ENCODE results near the gene LARP4B. TPM values are rescaled to one million over a fixed set of nuclear protein-coding genes. Genes with fewer than 3 reads are reported as not detected.
A peak's percentile ranks its signal among the peaks of the same experiment; 100 is the strongest.

LARP4B gene
- total RNA-seq, 1 donor from 2014 or later, result 78.9 TPM

- peak; percentile 12 for ATAC-seq
Observed at GRCh38 chr10:822661-823367, 108.7 kb downstream of the LARP4B start.

GRCh38 chr10:822197-822596 is 109.3 kb downstream of the LARP4B start:
- ATAC-seq, result peak; percentile 5

GRCh38 chr10:821322-821721 is 110.2 kb downstream of the LARP4B start:
- no peak for ATAC-seq

- ATAC-seq, result no peak
Observed at GRCh38 chr10:819816-820215, 111.7 kb downstream of the LARP4B start.

GRCh38 chr10:819326-819725 is 112.2 kb downstream of the LARP4B start:
- ATAC-seq, result no peak

GRCh38 chr10:818526-819220 is 112.8 kb downstream of the LARP4B start:
- ATAC-seq, result no peak

- ATAC-seq, result no peak
Observed at GRCh38 chr10:818010-818409, 113.5 kb downstream of the LARP4B start.

GRCh38 chr10:817371-817770 is 114.1 kb downstream of the LARP4B start:
- no peak for ATAC-seq

GRCh38 chr10:816958-817357 is 114.5 kb downstream of the LARP4B start:
- ATAC-seq, result no peak

- ATAC-seq, result no peak
Observed at GRCh38 chr10:816091-816477, 115.4 kb downstream of the LARP4B start.

- no peak for ATAC-seq
Observed at GRCh38 chr10:815338-816090, 116.0 kb downstream of the LARP4B start.

GRCh38 chr10:814536-815302 is 116.8 kb downstream of the LARP4B start:
- no peak for ATAC-seq

- ATAC-seq, result no peak
Observed at GRCh38 chr10:813286-813685, 118.2 kb downstream of the LARP4B start.

GRCh38 chr10:812787-813186 is 118.7 kb downstream of the LARP4B start:
- ATAC-seq, result no peak

- no peak for ATAC-seq
Observed at GRCh38 chr10:811379-812175, 119.9 kb downstream of the LARP4B start.

- no peak for ATAC-seq
Observed at GRCh38 chr10:810351-810846, 121.1 kb downstream of the LARP4B start.

GRCh38 chr10:809671-810350 is 121.7 kb downstream of the LARP4B start:
- ATAC-seq, result no peak

- no peak for ATAC-seq
Observed at GRCh38 chr10:807958-808353, 123.5 kb downstream of the LARP4B start.

GRCh38 chr10:807163-807957 is 124.1 kb downstream of the LARP4B start:
- ATAC-seq, result no peak

GRCh38 chr10:806451-807162 is 124.9 kb downstream of the LARP4B start:
- no peak for ATAC-seq
